Measurements from ENCODE around the gene VAT1L. TPM values are rescaled to one million over a fixed set of nuclear protein-coding genes. Genes with fewer than 3 reads are reported as not detected.

Gene VAT1L, protein sequence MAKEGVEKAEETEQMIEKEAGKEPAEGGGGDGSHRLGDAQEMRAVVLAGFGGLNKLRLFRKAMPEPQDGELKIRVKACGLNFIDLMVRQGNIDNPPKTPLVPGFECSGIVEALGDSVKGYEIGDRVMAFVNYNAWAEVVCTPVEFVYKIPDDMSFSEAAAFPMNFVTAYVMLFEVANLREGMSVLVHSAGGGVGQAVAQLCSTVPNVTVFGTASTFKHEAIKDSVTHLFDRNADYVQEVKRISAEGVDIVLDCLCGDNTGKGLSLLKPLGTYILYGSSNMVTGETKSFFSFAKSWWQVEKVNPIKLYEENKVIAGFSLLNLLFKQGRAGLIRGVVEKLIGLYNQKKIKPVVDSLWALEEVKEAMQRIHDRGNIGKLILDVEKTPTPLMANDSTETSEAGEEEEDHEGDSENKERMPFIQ
- total RNA-seq, result 1 to 10 TPM in 1 of 2 donors, under 1 TPM in 1; 0.73 to 1.6 TPM
- long read RNA-seq, result 0 reads

DNA sequence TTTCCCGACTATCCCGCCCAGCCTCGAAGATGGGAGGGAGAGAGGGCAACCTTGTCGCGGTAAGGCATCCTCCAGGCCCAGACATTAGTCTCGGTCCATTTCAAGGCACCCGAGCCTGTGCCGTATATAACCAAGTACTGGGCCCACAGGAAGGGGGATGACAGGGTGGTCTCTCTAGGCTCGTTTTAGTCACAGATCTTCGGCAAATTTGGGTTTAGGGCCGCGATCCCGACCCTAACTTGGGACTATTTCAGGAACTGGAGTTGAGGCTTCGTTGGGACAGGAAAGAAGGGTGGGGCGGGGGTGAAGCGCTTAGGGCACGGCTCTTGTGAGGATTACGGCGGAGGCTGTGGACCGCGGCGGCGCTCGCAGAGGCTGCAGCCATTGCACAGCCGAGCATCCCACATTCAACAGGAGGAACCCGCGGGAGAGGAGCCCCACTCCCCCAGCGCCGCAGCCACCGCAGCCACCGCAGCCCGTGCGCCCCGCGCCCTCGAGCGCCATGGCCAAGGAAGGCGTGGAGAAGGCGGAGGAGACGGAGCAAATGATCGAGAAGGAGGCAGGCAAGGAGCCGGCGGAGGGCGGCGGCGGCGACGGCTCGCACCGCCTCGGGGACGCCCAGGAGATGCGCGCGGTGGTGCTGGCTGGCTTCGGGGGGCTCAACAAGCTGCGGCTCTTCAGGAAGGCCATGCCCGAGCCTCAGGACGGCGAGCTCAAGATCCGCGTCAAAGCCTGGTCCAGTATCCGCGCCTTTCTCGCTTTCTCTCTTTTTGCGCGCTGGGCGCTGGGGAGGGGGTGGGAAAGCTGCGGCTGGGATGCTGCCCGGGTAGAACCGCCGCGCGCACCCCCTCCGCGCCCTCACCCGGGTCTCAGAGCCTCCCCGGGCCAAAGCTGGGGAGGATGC, at the start of gene VAT1L:
TSS of gene VAT1L (plus strand) at position 384 of the 904 bp plus-strand sequence. CDS start at position 503, 119 bp downstream.
- DNase-seq (peak in 1 of 2 donors; percentile 14), ATAC-seq (no peak)
- intact Hi-C loops (cut with DNase I, micrococcal nuclease), result loop anchor here in 1 of 2 donors (10.0 kb wide), 1 partner anchor 114 kb away; no protein-coding TSS in a partner anchor

DNA sequence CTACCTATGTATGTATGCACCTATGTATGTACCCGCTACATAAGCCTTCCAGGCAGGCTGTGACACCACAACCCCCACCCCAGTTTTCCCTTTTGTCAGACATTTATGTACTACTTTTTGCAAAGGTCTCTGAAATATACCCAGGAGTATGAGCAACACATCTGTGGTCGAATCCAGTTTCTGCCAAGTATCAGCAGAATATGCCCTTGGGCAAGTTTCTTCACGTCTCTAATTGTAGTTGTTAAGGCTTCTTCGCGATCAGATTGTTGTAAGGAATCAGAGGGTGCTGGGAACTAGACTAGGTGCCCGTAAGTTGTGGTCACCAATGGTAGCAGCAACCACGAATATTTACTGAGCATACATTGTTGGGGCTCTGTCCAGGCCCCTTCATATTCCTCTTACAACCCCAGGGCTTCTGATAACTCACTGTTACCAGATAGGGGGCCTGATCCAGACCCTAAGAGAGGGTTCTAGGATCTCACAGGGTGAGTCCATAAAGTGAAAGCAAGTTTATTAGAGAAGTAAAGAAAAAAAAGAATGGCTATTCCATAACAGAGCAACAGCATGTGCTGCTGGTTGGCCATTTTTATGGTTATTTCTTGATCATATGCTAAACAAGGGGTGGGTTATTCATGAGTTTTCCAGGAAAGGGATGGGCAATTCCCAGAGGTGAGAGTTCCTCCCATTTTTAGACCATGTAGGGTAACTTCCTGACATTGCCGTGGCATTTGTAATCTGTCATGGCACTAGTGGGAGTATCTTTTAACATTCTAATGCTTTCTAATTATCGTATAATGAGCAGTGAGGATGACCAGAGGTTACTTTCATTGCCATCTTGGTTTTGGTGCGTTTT, 49.4 kb upstream of the VAT1L start:
- ATAC-seq (no peak), DNase-seq (no peak)
- intact Hi-C loops (cut with DNase I, micrococcal nuclease), result no loop called here

DNA sequence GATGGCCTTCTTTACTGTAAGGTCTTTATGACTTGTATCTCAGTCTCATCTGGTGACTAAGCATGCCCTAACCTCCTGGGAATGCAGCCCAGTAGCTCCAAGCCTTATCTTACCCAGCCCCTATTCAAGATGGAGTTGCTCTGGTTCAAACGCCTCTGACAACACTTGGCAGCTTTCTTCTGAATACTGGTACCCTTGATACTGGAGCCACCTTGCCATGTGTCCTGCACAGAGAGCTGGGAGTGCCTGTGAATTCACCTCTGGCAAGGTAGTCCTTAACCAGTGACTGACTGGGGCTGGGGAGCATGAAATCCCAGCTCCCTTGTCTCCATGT, 48.8 kb upstream of the VAT1L start:
- intact Hi-C loops (cut with DNase I, micrococcal nuclease), result no loop called here
- no peak for ATAC-seq

DNA sequence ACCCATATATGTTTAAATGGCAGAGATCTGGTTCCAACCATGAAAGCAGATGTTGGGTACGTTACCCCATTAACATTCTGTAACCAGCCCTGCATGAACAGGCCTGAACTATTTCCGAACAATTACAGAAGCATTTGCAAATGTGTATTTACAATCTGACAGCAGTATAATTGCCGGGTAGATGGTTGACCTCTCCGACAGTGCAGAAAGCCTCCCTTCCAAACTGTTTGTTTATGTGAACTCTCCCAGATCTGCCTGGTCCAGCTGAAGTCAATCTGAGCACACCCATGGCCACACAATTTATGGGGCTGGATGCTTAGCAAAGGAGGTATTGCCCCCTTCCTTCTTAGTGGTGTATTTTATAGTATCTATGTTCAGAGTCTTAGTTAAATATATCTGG, 44.2 kb upstream of the VAT1L start:
- intact Hi-C loops (cut with DNase I, micrococcal nuclease), result no loop called here
- ATAC-seq (no peak), DNase-seq (no peak)

More for the DNA sequence above, 48.8 kb upstream of the VAT1L start:
- DNase-seq, result no peak

DNA sequence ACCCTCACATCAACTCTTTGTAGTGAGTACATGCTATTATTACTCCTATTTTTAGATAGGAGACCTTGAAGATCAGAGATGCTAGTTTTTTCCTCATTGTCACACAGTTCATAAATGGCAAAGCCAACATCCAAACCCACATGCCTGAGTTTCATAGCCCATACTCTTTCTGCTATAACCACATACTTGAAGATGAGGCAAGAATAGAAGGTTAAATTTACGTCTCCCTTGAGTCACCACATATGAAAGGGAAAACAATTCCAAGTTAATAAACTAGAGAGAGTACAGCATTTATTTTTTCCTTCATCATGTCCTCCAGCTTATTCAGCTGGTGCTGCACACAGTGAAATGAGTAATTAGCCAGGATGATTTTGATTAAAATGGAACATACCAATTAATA, 42.4 kb upstream of the VAT1L start:
- ATAC-seq (no peak), DNase-seq (no peak)
- intact Hi-C loops (cut with DNase I, micrococcal nuclease), result no loop called here

DNA sequence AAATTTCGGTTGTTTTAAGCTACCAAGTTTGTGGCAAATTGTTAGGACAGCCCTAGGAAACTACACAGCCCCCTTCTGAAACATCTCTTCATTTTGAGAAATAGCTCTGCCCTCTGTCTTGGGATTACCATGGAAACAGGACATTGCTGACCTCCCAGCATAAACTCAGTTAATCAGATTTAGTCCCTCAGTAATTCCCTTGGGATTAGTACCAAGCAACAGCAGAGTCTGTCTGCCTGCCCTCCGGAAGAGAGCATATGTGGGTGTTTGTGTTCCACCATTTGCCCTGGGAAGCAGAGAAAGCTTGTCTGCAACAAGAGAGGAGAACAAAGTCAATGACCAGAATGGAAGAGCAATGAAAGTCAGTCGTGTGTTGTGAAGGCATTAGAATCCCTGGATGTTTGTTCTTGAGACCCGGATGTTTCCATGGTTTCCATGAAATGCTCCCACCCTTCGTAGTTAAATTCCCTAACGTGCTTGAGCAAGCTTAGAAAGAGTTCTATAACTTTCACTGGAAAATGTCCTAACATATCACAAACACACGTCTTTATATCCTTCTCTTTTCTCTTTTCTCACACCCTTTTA, 39.9 kb upstream of the VAT1L start:
- ATAC-seq, result no peak
- no peak for DNase-seq
- intact Hi-C loops (cut with DNase I, micrococcal nuclease), result no loop called here

DNA sequence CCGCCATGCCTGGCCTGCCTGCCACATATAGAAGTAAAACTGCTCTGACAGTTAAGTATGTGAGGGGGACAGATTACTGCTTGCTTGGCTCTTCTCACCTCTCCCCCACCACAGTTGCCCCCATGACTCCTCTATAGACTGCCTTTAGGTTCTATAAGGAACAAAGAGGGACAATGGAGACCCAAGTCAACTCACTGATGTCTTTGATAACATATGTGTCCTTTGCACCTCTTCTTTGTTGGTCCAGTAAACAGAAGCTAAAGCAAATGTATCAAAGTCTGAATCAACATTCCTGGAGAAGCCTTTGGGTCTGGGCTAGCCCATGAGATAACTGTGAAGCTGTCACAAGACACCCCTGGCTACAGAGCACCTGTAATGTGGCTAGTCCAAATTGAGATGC, 38.9 kb upstream of the VAT1L start:
- DNase-seq (no peak), ATAC-seq (no peak)
- intact Hi-C loops (cut with DNase I, micrococcal nuclease), result no loop called here

DNA sequence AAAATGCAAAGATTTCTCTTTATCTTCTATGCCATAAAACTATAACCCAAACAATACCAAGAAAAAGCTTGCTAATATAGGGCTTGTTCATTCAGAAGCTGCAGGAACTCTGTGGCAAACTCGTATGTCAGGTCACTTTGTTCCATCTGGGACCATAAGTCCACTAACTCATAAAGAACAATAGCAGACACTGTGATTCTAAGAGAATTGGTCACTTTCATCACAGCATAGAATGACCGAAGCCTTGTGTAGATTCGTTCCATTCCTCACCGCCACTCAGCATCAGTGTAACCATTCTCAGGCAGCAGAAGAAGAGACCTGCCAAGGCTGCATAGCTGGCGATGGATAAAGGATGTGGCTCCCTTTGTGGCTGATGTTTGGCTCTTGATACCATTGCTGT, 30.3 kb upstream of the VAT1L start:
- intact Hi-C loops (cut with DNase I, micrococcal nuclease), result no loop called here

DNA sequence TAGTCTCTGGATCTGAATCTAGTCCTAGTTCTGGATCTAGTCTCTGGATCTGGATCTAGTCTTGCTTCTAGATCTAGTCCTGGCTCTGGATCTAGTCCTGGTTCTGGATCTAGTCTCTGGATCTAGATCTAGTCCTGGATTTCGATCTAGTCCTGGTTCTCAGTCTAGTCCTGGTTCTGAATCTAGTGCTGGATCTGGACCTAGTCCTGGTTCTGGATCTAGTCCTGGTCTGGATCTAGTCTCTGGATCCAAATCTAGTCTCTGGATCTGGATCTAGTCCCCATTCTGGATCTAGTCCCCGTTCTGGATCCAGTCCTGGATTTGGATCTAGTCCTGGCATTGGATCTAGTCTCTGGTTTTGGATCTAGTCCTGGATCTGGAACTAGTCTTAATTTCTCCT, 29.9 kb upstream of the VAT1L start:
- DNase-seq (no peak), ATAC-seq (no peak)
- intact Hi-C loops (cut with DNase I, micrococcal nuclease), result no loop called here

More for the DNA sequence above, 30.3 kb upstream of the VAT1L start:
- ATAC-seq (no peak), DNase-seq (no peak)

DNA sequence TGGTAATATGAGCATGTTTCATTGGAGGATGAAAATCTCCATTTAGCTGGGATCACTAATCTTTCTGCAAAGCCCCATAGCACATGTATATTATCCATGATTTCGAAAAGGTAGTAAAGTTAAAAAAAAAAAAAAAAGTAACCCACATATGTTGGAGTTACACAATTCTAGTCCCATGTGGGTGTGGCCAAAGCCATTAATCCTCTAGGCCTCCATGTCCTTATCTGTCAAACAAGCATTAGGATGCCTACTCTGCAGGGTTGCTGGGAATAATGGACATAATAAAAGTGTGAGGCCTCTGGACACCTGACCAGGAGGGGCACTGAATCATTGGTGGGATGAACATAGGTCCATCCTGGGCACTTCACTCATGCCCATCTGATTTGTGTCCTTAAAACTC, 29.2 kb upstream of the VAT1L start:
- intact Hi-C loops (cut with DNase I, micrococcal nuclease), result no loop called here
- DNase-seq, result no peak
- no peak for ATAC-seq

DNA sequence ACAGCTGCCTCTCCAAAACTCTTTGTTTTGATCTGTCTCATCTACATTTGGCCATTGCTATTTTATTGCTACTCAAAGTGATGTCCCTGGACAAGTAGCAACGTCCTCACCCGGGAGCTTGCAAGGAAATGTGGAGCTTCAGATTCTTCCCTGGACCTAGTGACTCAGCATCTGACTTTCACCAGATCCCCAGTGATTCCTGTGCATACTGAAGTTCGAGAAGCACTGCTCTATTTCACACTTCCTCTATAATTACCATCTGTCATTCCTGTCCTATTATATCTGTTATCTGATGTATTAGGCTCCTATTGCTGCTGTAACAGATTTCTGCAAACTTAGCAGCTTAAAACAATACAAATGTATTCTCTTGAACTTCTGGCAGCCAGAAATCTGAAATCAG, 28.5 kb upstream of the VAT1L start:
- ATAC-seq (no peak), DNase-seq (no peak)
- intact Hi-C loops (cut with DNase I, micrococcal nuclease), result no loop called here

DNA sequence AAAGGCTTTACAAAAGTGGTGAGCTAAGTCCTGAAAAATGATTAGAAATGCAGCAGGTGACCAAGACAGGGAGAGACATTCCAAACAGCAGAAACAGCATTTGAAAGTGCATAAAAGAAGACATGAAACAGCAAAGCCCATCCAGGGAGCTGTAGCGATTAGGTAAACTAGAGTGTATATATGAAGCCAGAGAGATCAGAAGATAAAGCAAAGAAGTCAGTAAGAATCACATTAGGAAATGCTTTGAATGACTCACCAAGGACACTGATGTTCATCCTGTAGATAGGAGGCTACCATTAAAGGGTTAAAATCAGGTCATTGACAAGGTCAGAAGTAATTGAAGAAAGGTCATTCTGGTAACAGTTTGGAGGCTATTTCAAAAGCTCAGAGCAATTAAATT, 27.6 kb upstream of the VAT1L start:
- intact Hi-C loops (cut with DNase I, micrococcal nuclease), result no loop called here
- no peak for ATAC-seq
- DNase-seq, result no peak

DNA sequence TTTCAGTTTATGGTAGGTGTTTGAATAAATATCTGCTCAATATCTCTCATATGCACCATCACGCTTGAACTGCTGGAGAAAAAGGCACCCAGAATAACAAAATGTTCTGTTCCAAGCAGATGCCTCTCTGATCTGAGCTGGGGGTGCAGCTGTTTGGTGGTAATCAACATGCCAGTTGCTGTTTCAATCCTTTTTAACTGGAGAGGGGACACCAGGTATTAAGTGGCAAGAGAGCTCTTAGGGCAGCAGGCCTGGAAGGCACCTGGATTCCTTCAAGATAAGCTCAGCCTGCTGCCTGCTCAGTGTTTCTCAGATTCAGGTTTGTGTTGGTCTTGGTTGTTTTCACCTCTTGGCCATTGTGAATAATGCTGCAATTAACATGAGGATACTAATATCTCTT, 27.2 kb upstream of the VAT1L start:
- intact Hi-C loops (cut with DNase I, micrococcal nuclease), result no loop called here
- no peak for ATAC-seq

DNA sequence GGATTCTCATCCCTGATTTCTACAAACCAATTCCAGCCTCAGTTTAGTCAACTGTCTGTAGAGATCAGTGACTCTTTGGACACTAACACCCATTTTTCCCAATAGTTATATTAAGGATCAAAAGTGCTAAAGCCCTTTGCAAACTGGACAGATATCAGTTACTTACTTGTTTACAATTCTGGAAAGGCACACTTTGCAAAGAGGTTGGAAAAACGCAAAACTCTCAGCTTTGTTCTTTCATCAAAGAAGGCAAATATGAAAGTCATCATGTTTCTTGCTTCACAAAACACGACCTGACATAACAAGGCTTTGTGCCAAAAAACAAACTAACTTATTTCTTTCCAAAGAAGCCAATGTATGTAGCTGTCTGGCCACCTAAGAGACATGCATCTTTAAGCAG, 26.1 kb upstream of the VAT1L start:
- intact Hi-C loops (cut with DNase I, micrococcal nuclease), result no loop called here

More for the DNA sequence above, 27.2 kb upstream of the VAT1L start:
- no peak for DNase-seq

DNA sequence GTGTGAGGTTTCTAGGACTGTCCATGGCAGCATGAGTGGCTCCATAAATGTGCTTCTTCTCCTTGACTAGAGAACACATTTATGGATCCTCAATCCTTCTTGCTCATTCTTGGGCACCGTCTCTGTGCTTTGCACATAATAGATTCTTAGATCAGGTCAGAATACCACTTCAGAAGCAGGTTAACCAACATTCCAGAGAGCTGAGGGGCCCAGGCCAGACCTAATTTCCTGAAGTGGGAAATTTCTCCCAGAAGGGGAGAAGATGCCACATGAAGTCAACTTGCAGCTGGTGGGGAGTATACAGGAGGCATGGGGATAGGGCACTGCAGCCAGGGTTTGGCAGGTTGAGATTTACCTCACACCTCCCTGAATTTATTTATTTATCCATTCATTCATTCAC, 24.4 kb upstream of the VAT1L start:
- ATAC-seq (no peak), DNase-seq (no peak)
- intact Hi-C loops (cut with DNase I, micrococcal nuclease), result no loop called here

More for the DNA sequence above, 26.1 kb upstream of the VAT1L start:
- DNase-seq, result no peak
- ATAC-seq, result no peak

DNA sequence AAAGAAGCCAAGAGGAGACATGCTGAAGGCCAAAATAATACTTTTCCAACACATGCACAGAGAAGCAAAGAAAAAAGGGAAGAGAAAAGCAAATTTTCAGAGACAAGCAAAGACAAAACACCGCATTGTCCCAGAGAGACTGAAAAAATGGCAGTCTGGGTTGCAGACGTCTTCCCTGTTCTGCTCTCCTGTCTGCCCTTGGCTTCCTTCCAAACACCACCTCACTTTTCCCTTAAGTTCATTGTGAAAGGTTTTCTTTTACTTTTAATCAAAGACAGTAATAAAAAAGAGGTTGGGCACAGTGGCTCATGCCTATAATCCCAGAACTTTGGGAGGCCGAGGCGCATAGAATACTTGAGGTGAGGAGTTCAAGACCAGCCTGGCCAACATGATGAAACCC, 21.2 kb upstream of the VAT1L start:
- ATAC-seq (no peak), DNase-seq (no peak)
- intact Hi-C loops (cut with DNase I, micrococcal nuclease), result no loop called here

DNA sequence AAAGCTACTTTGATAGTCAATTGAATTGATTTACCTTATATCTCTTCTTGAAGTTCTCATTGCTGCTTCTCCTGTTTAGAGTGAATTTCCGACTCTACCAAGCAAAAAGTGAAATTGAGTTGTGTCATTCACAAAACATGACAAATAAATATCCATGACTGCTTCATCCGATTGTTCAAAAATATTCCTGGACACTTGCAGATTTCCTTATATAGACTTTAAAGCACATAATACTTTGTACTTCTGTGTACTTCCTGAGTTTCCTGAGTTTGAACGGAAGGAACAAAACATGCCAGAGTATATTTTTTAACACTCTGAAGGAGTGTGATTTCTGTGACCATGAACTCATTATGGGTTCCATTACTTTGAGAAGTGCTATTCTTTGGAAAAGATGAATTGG, 20.5 kb upstream of the VAT1L start:
- ATAC-seq, result no peak
- DNase-seq, result no peak
- intact Hi-C loops (cut with DNase I, micrococcal nuclease), result no loop called here

DNA sequence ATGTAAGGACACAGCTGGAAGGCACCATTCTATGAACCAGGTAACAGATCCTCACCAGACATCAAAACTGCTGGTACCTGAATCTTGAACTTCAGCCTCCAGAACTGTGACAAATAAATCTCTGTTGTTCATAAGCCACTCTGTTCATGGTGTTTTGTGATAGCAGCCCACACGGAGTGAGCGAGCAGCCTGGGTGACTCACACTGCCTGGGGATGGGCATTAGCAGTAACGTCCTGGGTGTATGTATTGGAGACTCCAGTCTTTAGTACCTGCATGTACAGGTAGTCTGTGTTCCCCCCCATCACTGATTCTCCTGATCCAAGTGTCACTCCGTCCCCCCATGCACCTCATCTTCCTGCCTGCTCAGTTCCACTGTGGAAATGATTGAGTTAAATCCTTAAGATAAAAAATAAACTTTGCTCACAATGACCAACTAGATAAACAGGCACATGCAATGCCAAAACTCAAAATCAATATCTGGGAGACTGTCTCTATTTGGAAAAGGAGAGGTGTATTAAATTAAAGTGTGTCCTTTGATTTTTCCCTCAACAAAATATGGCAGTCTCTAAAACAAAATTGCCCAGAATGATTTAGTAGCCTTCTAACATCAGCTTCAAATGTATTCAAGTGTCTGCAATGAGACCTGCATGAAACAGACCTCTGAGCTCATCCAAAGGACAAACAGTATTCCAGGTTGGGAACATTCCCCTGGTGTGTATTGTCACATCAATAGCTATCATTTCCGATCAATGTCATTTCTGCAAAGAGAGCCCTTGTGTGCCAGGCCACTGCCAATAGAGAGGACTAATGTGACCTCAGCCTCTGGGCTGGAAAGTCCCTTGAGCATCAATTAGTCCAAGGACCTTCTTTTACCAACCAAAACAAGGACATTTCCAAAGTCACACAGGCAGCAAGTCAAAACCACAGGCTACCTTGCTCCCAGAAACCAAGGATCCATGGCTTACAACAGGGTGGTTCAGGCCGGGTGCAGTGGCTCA, 12.2 kb upstream of the VAT1L start:
- ATAC-seq (no peak), DNase-seq (no peak)
- intact Hi-C loops (cut with DNase I, micrococcal nuclease), result no loop called here

Measured in left colon (tissue), 2 donors.